AG10803 (cell line): Measurements from ENCODE around the gene APCDD1.

Experiments used
- DNase-seq: peaks from one replicate; pipeline ENCODE4 v3.0.0; 2010; ENCODE audit warnings: low read depth
- H3K4me3 ChIP-seq: 2 replicates; pipeline ENCODE4 v1.5.1; 2011; ENCODE audit warnings: mild to moderate bottlenecking, low read length, control low read depth
- CTCF ChIP-seq: conservative IDR thresholded peaks from 2 replicates; pipeline ENCODE4 v1.5.1; 2011; ENCODE audit warnings: mild to moderate bottlenecking, low read length, control low read depth, inconsistent platforms

The APCDD1 gene

GRCh38 chr18:10454681-10455557 is 484 bp downstream of the APCDD1 start:
- no peak for TF ChIP-seq CTCF
- no peak for DNase-seq
- H3K4me3 ChIP-seq, result peak overlapping the region; percentile 58

- no peak for TF ChIP-seq CTCF
- no peak for DNase-seq
- H3K4me3 ChIP-seq, result peak overlapping the region; percentile 58
Measured at GRCh38 chr18:10455726-10456453, 1.5 kb downstream of the APCDD1 start.

GRCh38 chr18:10456718-10457117 is 2.3 kb downstream of the APCDD1 start:
- H3K4me3 ChIP-seq, result no peak overlapping the region
- no peak for TF ChIP-seq CTCF
- no peak for DNase-seq

GRCh38 chr18:10457128-10457527 is 2.7 kb downstream of the APCDD1 start:
- DNase-seq, result no peak
- H3K4me3 ChIP-seq, result no peak overlapping the region
- no peak for TF ChIP-seq CTCF

- TF ChIP-seq CTCF, result no peak
- H3K4me3 ChIP-seq, result no peak overlapping the region
- no peak for DNase-seq
Measured at GRCh38 chr18:10457767-10458166, 3.3 kb downstream of the APCDD1 start.

GRCh38 chr18:10458691-10459090 is 4.3 kb downstream of the APCDD1 start:
- TF ChIP-seq CTCF, result no peak
- no peak overlapping the region for H3K4me3 ChIP-seq

More at GRCh38 chr18:10458691-10459090, 4.3 kb downstream of the APCDD1 start:
- no peak for DNase-seq
